GM19452 (cell line): ENCODE measurements around the gene OTX1.

Experiments
- ATAC-seq: cut with Tn5 transposase; IDR thresholded peaks from one replicate; pipeline ENCODE4 v1.9.1; 2021; ENCODE audit not compliant: unreplicated experiment

OTX1 gene

DNA sequence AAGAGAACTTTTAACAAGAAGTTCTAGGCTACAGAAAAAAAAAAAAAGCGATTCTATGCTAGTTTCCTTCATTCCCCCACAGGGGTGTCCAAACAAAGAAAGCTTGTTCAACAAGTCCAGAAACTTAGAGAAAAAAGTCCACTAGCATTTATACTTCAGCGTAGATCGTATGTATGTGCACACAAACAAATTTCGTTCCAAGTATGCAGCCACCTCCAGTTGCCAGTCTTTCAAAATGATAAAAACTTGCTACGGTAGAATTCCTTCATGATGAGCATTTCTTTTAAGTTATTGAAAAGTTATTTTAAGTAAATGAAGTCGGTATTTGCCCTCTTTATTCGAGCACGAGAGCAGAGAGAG, 3.7 kb upstream of the OTX1 start:
- no peak for ATAC-seq

DNA sequence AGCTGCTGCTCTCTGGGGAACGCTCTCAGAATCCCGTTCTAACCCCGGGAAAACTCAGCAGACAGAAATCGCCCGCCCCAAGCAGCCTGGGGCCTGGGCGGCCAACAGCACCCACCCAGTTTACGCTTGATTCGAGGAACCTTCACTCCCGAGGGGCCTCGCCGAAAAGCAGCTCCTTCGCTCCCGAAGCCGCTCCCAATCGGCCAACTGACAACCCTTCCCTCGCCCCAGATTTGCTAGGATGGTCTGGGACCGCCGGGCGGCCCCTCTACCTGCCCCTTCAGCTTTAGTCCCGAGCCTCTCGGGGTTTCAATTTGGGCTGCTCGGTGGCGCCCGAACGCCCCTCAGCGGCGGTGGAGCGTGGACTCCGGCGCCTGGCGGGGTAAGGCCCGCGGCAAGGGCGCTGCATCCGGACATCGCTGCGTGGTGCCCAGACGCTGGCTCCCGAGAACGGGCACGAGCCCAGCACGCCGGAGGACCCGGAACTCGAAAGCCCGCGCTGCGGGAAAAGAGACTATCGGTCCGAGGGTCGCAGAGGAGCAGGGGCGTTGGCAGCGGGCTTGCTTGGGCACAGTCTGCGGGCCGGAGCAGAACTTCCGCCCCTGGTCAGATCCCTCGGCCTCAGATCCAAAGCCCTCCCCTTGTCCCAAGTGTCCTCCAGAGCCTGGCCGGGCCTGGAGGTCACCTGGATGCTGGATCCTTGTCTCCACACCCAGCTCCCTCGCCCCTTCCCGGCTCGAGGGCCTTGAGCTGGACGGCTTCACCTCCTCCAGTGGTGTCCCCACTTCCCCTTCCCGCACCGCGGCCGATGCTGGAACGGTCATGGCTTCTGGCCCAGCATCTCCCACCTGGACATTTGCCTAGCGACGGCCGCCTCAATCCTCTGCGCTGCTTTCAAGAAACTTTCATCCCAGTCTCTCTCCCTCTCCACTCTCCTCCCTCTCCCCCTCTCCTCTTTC, 3.0 kb upstream of the OTX1 start:
- ATAC-seq: no peak

DNA sequence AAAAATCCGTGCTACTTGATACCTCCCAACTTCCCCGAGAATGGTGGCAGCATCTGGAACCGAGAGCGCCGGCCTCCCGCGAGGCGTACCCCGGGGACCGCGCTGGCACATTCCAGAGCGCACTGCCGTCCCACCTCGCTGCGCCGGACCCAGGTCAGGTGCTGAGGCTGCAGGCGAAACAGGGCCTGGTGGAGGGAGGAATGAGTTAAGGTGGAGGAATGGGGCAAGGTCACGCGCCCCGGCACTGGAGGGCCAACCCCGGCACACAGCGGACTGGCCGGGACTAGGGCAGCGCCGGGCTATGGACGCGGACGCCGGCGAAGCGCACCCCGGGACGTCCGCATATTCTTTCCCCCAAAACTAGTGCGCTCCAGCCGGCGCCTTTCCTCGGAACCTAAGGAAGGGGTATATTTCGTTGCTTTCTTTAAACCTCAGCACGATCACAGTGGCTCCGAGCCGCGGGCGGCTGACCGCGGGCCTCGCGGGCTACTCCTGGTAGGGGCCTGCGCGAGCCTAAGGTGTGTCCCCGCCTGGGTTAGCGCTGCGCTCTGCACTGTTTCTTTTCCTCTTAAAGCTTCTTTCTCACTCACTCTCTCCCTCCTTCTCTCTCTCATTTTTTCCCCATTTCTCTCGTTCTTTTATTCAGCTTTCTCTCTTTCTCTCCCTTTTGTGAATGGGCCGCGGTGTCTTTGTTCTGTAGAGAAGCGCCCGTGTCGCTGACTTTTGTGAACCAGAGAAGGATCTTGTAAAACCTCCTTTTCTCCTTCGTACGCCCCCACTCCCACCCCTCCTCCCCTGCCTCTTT, 2.1 kb upstream of the OTX1 start:
- no peak for ATAC-seq

DNA sequence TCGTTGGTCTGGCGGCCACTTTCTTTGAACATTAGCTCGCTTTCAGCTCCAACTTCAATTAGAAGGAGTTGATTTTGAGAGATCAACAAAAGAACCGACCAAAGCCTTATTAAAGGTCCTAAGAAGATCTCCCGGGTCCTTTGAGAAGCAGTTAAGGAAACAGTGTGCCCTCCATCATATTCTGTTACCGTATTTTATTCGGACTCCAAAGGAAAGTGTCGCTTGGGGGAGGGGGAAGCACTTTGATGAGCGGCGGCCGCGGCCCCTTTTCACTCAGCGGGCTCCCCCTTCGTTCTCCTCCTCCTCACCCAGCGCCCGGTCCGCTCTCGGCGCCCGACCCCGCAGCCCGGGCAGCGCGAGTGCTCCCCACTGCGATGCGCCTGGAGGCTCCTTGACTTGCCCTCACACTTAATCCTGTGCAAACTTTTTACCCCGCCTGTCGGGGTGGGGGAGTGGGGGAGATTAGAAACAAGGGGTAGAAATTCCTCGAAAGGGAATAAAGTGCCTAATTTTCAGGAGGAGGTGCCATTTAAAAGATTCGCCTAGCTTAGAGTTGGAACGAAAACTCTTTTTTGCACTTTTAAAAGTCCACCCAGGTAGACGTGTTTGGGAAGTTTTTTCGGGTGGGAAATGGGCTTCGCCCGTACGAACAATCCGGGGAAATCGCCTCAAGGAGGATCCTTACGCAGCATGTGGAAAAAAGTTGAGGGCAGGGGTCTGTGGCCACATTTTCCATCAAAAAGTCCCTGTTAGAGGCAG, 1.2 kb upstream of the OTX1 start:
- no peak for ATAC-seq

DNA sequence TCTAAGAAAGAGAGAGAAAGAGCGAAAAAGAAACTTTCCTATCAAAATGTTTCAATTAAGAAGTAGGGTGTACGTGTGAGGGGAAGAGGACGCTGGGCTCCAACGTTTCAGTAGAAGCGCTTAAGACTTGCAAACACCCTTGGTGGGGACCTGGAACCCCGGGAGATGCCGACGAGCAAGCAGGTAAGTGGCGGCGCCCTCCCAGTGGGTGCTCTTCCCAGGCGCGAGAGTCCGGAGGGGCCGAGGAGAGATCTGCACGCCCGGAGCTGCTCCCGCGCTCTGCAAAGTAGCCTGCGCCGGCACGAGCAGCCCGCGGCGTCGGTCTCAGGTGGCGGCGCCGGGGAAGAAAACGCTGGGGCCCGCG, 678 bp upstream of the OTX1 start:
- ATAC-seq: peak; percentile 27

DNA sequence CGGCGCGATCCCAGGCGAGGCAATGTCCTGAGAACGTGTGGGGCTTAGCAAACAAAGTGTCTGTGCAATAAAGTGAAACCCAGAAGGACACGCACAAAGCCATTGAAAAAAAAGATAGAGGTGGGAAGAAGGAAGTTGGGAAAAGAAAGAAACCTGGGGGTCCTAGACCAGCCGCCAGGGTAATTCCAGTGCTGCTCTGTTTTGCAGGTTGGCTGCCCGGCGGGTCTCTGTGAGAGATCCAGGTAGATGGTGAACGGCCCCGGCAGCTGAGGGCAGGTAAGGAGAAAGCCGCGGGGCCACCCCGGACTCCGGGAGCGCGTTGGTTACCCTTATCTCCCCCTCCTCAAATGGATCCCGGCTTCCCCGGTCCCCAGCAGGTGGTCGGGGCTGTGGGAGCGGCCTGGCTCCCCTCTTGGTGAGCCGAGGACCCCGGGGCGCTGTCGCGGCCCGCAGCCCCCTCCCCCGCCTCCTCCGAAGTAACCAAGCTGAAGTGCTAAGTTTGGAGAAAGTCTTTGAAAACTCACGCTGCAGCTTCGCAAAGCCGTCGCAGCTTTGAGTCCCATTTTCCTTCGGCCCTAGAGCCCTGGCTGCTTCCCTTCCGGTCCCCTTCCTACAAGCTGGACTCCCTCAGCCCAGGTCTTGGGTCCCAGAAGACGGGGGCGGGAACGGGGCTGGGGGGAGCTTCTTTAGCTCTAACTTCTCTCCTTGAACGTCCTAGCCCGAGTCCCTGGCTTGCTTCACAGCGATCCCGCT, 588 bp downstream of the OTX1 start:
- ATAC-seq: no peak

DNA sequence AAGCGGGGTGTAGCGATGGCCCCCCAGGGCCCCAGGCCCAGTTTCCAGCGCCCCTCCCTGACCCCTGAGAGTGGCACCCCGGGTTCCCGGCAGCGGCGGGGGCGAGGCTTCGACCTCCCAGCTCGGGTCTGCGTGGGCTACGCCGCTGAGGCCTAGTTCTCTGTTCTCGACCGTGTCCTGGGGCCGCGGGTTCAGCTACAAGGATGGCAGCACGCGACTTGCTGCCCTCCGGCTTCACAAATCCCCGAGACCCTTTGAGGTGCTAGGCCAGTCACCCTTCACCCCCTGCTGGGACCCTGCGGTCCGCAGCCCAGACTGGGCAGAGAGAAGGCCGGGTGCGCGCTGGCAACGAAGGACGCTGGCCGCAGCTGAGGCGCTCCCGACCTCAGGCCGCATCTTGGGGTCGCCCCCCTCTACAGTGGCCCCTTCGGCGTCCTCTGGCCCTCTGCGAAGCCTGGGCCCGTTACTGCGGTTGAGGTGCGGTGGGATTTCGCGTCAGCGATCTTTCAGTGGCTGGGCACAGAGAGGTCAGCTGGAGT, 1.2 kb downstream of the OTX1 start:
- no peak for ATAC-seq

DNA sequence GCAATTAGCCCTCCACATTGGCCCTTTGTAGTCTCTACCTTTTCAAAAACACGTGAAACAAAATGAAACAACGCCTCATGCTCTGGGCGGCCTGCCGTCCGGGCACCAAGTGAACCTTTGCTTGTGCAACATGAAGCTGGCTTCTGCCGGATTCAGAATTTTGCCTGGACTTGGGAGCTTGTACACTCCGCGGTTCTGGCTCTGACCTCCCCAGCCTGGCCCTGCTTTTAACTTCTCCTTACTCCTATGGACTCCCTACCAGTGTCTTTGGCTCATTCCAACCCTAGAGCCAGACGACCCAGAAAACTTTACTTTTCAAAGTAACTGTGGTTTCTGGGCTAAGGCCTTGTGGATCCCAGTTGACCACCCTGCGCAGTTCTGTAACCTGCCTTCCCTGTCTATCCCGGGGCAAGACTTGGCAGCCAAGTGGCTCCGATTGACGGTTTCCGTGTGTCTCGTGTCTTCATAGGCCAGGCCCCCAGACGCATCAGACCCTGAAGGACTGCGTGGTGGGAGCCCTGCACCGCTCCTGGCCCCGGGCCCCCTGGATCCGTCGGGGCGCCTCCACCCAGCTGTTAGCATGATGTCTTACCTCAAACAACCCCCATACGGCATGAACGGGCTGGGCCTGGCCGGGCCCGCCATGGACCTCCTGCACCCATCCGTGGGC, 1.9 kb downstream of the OTX1 start:
- no peak for ATAC-seq

DNA sequence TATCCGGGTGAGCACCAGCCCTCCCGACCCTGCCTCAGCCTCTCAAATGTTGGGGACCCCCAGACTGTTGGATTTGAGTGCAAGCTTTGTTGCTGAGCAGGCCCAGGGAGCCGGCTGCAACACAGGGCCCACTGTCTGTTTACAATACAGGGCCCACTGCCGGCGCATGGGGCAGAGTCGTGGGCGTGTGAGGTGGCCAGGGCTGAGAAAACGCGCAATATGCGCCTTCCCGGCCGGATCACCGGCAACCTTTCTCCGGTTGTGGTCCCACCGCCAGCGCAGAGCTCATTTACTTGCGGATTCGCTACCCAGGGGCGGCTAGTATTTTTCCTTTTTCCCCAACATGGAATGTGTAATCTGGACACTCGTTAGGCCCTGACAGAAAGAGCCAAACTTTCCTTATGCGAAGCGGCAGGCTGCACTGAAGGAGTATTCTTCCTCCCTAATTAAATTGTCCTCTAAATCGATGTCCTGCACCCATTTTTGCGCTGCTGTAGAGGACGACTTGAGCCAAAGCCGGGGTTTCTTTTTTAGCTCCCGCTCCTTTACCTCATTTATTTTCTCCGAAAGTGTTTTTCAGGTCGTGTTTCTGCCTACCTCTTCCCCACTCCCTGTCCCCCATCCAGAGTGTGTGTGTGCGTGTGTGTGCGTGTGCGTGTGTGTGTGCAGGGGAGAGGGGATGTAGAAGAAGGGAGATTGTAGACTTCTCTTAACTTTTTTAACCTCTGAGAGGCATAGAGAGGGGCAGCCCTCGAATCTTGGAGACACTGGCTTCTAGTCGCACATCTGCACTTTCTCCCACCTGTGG, 2.7 kb downstream of the OTX1 start:
- no peak for ATAC-seq

DNA sequence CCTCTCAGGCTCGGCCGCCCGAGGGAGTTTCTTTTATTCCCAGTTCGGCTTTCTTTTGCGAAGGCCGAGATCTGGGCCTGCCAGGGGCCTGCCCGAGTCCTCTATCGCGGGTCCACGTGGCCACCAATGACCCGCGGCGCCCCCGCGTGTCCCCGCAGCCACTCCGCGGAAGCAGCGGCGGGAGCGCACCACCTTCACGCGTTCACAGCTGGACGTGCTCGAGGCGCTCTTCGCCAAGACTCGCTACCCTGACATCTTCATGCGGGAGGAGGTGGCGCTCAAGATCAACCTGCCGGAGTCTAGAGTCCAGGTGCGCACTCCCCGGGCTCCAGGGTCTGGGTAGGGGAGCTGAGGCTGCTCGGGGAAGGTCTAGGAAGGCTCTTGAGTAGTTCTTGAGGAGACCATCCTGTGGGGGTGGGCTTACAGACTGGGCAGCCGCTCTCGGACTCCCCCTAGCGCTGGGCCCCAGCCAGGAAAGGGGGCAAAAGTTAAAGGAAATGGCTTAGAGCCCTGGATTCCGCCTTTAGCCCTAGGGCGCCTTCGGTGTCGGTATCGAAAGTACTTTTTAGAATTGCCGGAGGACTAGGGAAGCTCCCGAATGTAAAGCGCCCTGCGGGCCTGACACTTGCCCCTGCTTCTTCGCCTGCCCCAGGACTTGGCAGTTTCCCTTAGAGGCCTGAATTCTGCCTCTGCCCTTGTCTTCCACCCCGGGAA, 3.4 kb downstream of the OTX1 start:
- no peak for ATAC-seq

DNA sequence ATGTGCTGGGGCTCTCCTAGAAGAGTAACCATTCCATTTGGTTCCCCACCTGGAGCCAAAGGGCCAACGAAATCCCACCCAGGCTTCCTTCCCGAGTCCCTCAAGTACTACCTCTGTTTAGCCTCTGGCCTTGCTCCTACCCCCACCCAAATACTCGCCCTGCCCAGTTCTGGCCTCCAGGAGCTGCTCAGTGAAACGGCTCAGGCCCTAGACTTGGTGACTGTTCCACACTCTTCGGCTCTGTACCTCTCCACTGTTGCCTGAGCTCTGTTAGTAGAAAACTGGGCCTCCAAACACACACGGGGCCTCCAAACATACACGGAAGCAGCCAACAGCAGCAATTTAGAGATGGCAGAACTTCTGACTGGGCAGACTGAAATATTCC, 4.2 kb downstream of the OTX1 start:
- ATAC-seq: no peak

DNA sequence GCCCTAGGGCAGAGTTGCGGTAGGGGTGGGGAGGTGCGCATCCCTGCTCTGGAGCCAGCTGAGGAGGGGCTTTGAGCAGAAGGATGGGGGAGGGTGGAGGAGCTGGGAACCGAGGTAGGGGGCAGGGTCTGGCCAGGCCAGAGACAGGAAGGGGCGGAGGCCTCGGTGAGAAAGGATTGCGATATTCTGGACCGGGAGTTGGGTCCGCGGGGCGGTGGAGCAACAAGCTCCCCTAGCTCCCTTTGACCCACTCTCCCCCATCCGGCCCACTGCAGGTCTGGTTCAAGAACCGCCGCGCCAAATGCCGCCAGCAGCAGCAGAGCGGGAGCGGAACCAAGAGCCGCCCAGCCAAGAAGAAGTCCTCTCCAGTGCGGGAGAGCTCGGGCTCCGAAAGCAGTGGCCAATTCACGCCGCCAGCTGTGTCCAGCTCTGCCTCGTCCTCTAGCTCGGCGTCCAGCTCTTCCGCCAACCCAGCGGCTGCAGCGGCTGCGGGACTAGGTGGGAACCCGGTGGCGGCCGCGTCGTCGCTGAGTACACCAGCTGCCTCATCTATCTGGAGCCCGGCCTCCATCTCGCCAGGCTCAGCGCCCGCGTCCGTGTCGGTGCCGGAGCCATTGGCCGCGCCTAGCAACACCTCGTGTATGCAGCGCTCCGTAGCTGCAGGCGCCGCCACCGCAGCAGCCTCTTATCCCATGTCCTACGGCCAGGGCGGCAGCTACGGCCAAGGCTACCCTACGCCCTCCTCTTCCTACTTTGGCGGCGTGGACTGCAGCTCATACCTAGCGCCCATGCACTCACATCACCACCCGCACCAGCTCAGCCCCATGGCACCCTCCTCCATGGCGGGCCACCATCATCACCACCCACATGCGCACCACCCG, 4.8 kb downstream of the OTX1 start:
- ATAC-seq: no peak

DNA sequence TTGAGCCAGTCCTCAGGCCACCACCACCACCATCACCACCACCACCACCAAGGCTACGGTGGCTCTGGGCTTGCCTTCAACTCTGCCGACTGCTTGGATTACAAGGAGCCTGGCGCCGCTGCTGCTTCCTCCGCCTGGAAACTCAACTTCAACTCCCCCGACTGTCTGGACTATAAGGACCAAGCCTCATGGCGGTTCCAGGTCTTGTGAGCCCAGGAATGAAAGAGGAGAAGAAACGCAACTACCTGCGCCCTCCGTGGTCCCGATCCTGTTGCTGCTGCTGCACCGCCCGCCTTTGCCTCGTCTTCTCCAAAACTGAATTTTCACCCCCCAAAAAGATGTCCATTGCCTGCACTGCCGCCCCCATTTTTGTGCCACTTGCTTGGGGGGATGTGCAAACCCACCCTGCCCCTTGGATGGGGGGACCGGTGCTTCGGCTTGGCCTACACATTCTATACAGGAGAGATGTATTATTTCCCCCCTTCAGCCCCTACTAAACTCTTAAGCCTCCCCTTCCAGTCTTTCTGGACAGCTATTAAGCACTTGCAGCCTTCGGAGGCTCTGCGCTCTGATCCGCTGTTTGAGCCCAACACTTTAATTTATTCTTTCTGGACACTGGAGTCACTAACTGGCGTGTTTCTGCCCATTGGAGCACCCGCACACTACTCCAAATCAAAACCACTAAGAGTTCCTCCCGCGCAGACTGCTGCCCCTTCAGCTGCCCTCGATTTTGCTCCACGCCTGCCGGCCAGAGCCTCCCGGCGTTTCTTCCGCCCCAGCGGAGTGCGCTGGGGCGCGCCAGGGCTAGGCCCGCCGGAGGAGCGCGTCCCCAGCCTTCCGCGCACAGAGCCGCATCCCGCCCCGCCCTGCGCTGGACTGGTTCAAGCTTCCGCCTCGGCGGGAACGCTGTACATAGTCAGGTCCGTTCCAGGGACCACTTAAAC, 5.7 kb downstream of the OTX1 start:
- no peak for ATAC-seq

DNA sequence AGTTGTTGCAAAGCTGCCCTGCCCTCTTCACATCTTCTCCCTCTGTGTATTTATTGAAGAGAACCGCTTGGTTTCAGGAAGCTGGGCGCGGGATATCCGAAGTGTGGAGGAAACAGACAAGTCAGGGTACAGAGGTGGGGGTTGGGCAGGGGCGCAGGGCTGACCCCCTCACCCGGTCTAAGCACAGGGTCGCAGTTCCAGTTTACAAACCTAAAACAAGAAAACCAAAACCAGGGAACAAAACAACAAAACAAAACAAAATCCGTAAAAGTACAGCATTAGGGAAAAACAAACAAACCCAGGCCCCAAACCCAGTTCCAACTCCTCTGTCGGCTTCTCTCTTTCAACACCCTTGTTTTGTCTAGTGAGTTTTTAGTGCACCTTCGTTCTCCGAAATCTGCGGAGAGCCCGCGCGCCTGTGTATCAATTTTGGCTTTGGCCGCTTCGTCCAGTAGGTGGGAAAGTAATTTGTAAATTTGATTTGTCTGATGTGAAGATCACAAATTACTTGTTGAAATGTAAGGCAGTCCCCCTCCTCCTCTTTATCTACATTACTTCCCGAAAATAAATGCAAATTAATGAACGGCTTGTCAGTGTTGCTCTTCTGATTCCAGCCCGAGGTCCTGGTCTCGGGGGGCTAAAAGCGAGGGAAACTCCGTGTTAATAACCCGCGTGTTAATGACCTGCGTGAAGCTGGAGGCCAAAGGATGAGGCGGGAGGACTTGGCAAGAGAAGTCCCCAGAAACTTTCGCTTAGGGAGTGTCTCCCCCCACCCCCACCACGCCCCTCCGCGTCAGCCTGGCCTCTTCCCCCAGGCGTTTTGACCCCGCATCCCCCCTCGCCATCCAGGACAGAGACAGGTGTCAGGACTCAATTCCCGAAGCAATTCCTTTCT, 6.9 kb downstream of the OTX1 start:
- ATAC-seq: no peak

DNA sequence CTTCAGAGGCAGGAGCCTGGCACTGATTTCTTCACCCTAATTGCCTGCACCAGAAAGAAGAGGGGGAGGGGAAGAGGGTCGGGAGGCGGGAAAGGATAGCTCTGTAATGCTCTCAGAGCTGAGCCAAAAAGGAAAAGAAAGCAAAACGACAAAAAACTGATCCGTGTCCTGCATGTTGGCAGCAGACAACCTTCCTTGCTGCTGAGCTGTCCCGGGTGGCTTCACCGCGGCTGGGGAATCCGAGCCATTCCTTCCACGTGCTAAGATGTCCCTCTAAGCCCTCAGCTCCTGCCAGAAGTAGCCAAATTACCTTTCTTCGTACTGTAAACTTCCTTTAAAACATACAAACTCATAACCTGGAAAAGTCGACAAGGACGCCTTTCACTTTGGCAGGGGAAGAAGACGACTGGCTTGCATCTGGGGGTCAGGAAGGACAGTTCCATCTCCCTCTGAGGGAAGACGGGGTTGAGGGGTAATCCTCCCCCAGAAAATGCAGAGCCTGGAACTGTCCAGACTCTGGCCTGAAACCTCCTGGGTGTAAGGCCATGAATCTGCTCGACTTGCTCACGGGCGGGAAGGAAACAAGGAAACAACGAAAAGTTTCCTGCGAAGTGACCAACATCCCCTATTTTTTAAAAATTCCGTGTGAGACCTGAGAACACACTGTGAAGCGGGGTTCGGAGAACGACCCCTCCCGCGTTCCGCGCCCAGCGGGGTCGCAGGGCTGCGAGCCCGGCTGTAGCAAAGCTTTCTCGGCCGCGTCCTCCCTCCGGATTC, 7.7 kb downstream of the OTX1 start:
- no peak for ATAC-seq
